H54 (cell line): ENCODE data around the gene DENND4B.
A peak's percentile ranks its signal among the peaks of the same experiment; 100 is the strongest.

Experiments
- DNase-seq: peaks from one replicate; pipeline ENCODE4 v3.0.0; 2011; ENCODE audit warnings: low spot score, mixed read lengths; ENCODE audit not compliant: insufficient read length
- FAIRE-seq: peaks from 3 replicates; lab custom pipeline; 2011; peaks lifted over from hg19 to GRCh38; lab: Jason Lieb, UNC
- POLR2A ChIP-seq: IDR thresholded peaks from 2 replicates; pipeline ENCODE4 v1.6.1; 2011; ENCODE audit warnings: low read depth, mild to moderate bottlenecking, low read length

DENND4B gene

GRCh38 chr1:153945795-153946621 is 510 bp downstream of the DENND4B start:
- DNase-seq (peak; percentile 69), FAIRE-seq (no peak)
- TF ChIP-seq POLR2A, result peak; percentile 77

- no peak for TF ChIP-seq POLR2A
- DNase-seq (peak; percentile 40), FAIRE-seq (no peak)
These were observed 1.3 kb downstream of the DENND4B start for GRCh38 chr1:153945131-153945794.

- no peak for TF ChIP-seq POLR2A
- FAIRE-seq, result no peak
- no peak for DNase-seq
These were observed 1.7 kb downstream of the DENND4B start for GRCh38 chr1:153944827-153945117.

GRCh38 chr1:153944005-153944826 is 2.3 kb downstream of the DENND4B start:
- DNase-seq, result no peak
- TF ChIP-seq POLR2A, result no peak
- FAIRE-seq, result no peak

- no peak for DNase-seq
- no peak for FAIRE-seq
- no peak for TF ChIP-seq POLR2A
These were observed 3.6 kb downstream of the DENND4B start for GRCh38 chr1:153942766-153943549.

- no peak for DNase-seq
- TF ChIP-seq POLR2A, result no peak
- no peak for FAIRE-seq
These were observed 4.4 kb downstream of the DENND4B start for GRCh38 chr1:153941826-153942725.

- no peak for TF ChIP-seq POLR2A
- FAIRE-seq (no peak), DNase-seq (no peak)
These were observed 5.8 kb downstream of the DENND4B start for GRCh38 chr1:153940756-153941155.

- DNase-seq (no peak), FAIRE-seq (no peak)
- no peak for TF ChIP-seq POLR2A
These were observed 7.0 kb downstream of the DENND4B start for GRCh38 chr1:153939476-153939875.

- no peak for FAIRE-seq
- DNase-seq, result no peak
- no peak for TF ChIP-seq POLR2A
These were observed 7.5 kb downstream of the DENND4B start for GRCh38 chr1:153938996-153939395.

GRCh38 chr1:153937331-153937730 is 9.2 kb downstream of the DENND4B start:
- TF ChIP-seq POLR2A, result no peak
- FAIRE-seq, result no peak
- DNase-seq, result no peak

GRCh38 chr1:153936011-153936802 is 10.3 kb downstream of the DENND4B start:
- no peak for TF ChIP-seq POLR2A
- FAIRE-seq (no peak), DNase-seq (no peak)

GRCh38 chr1:153934746-153935145 is 11.8 kb downstream of the DENND4B start:
- DNase-seq (no peak), FAIRE-seq (no peak)
- no peak for TF ChIP-seq POLR2A
